Measurements from ENCODE around the gene PRPS1L1. TPM values are rescaled to one million over a fixed set of nuclear protein-coding genes. Genes with fewer than 3 reads are reported as not detected.

The PRPS1L1 gene
- total RNA-seq (2022) (not detected in 2 replicates), Bru-seq, nascent RNA (not detected), BruChase-seq, experiment 1, labeled RNA remaining after a 6-hour chase (not detected), BruChase-seq, experiment 2, labeled RNA remaining after a 2-hour chase (not detected)
- long read RNA-seq: 0 reads

- CTCF ChIA-PET: no interaction called here
- intact Hi-C loops (cut with micrococcal nuclease; ENCODE audit: unreplicated experiment): no loop called here
These were observed at the start of gene PRPS1L1 for GRCh38 chr7:18027628-18028027. Gene PRPS1L1, minus strand, starts transcription at chr7:18027846.

GRCh38 chr7:18076461-18076860, 48.8 kb upstream of the PRPS1L1 start:
- no peaks in the 10 kb centered on the region for H3K36me3 Mint-ChIP-seq (ENCODE audit: insufficient read depth, unreplicated experiment)
- H3K4me1 Mint-ChIP-seq (ENCODE audit: low read depth, unreplicated experiment): no peaks in the 10 kb centered on the region
- no peak for DNase-seq
- TF ChIP-seq CTCF (IDR thresholded peaks at IDR 0.05; ENCODE audit: unreplicated experiment): no peak
- H3K9me3 Mint-ChIP-seq (ENCODE audit: low read depth, unreplicated experiment): peaks cover 1% of the 10 kb centered on the region
- H3K27me3 Mint-ChIP-seq (ENCODE audit: unreplicated experiment): no peaks in the 10 kb centered on the region
- H3K4me3 Mint-ChIP-seq (ENCODE audit: low read depth, unreplicated experiment): no peak overlapping the region
- CTCF ChIA-PET: no interaction called here
- no peak overlapping the region for H3K27ac Mint-ChIP-seq (ENCODE audit: unreplicated experiment)
- BruUV-seq (replicated peaks): no TSS peak
- intact Hi-C loops (cut with micrococcal nuclease; ENCODE audit: unreplicated experiment): no loop called here

More at GRCh38 chr7:18027628-18028027, at the start of gene PRPS1L1:
- no peak within 1 kb of the TSS for H3K27ac Mint-ChIP-seq (ENCODE audit: unreplicated experiment)
- H3K4me1 Mint-ChIP-seq (ENCODE audit: low read depth, unreplicated experiment): peaks cover 3% of the 10 kb centered on the region
- no TSS peak for BruUV-seq (replicated peaks)
- no peaks in the 10 kb centered on the region for H3K36me3 Mint-ChIP-seq (ENCODE audit: insufficient read depth, unreplicated experiment)
- H3K27me3 Mint-ChIP-seq (ENCODE audit: unreplicated experiment): no peaks in the 10 kb centered on the region
- DNase-seq: no peak
- no peak within 1 kb of the TSS for H3K4me3 Mint-ChIP-seq (ENCODE audit: low read depth, unreplicated experiment)
- peaks cover 6% of the 10 kb centered on the region for H3K9me3 Mint-ChIP-seq (ENCODE audit: low read depth, unreplicated experiment)
- no peak for TF ChIP-seq CTCF (IDR thresholded peaks at IDR 0.05; ENCODE audit: unreplicated experiment)

- no peak for TF ChIP-seq CTCF (IDR thresholded peaks at IDR 0.05; ENCODE audit: unreplicated experiment)
- intact Hi-C loops (cut with micrococcal nuclease; ENCODE audit: unreplicated experiment): no loop called here
- Mint-ChIP-seq H3K27me3 (ENCODE audit: unreplicated experiment) (no peaks in the 10 kb centered on the region), H3K36me3 (ENCODE audit: insufficient read depth, unreplicated experiment) (no peaks in the 10 kb centered on the region), H3K27ac (ENCODE audit: unreplicated experiment) (no peak overlapping the region), H3K9me3 (ENCODE audit: low read depth, unreplicated experiment) (no peaks in the 10 kb centered on the region), H3K4me1 (ENCODE audit: low read depth, unreplicated experiment) (peaks cover 5% of the 10 kb centered on the region), H3K4me3 (ENCODE audit: low read depth, unreplicated experiment) (no peak overlapping the region)
- BruUV-seq (replicated peaks): no TSS peak
- CTCF ChIA-PET: no interaction called here
- no peak for DNase-seq
These were observed 41.1 kb upstream of the PRPS1L1 start for GRCh38 chr7:18068745-18069144.

- DNase-seq: peak; percentile 58
- Mint-ChIP-seq H3K4me3 (ENCODE audit: low read depth, unreplicated experiment) (no peak overlapping the region), H3K27ac (ENCODE audit: unreplicated experiment) (no peak overlapping the region), H3K36me3 (ENCODE audit: insufficient read depth, unreplicated experiment) (no peaks in the 10 kb centered on the region), H3K27me3 (ENCODE audit: unreplicated experiment) (no peaks in the 10 kb centered on the region), H3K9me3 (ENCODE audit: low read depth, unreplicated experiment) (no peaks in the 10 kb centered on the region), H3K4me1 (ENCODE audit: low read depth, unreplicated experiment) (peaks cover 26% of the 10 kb centered on the region)
- CTCF ChIA-PET: interaction anchor here (0.6 to 1.5 kb wide), 8 partner anchors 22 to 348 kb away, joined by 3 to 8 read pairs (median 4); no protein-coding TSS in a partner anchor
- intact Hi-C loops (cut with micrococcal nuclease; ENCODE audit: unreplicated experiment): loop anchor here (2.0 kb wide), 1 partner anchor 280 kb away; no protein-coding TSS in a partner anchor
- TF ChIP-seq CTCF (IDR thresholded peaks at IDR 0.05; ENCODE audit: unreplicated experiment): peak; percentile 77
- BruUV-seq (replicated peaks): no TSS peak
These were observed 36.7 kb upstream of the PRPS1L1 start for GRCh38 chr7:18064242-18064838.

All from Calu3 (cell line).